GM08714 (cell line): ENCODE measurements around the gene ZNF790.
"Not testable (repeated sequence)": the region's sequence is repeated elsewhere in the genome, so short reads cannot be mapped to it uniquely, and the experiment has no call there.

Experiments used
- H3K4me3 ChIP-seq: fragments of 200-500 bp; sonication (Bioruptor generic); 2 replicates; pipeline ENCODE4 v1.5.1; 2014; ENCODE audit warnings: mild to moderate bottlenecking, low read length, inconsistent platforms
- ZNF274 ChIP-seq: IDR thresholded peaks from 2 replicates; pipeline ENCODE4 v1.6.1; 2012; ENCODE audit warnings: mild to moderate bottlenecking, low read depth, low read length

The ZNF790 gene

DNA sequence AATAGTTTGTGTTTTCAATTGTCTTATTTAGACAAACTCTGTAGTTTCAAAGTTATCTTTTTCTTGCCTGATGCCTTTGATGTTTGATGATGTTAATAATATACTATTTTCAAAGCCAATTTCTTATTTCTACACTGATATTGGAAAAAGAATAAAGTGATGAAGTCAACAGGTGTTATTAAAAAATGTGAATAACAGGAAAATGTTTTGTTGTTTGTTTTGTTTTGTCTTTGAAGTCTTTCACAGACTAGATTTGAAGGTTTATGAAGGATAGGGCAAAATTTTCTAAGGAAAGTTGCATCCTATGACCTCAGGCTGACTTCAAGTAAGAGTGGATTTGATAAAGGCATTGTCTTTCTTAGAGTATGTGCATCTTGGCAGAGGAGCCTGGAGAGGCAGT is 31.2 kb downstream of the ZNF790 start:
- TF ChIP-seq ZNF274, result no peak
- H3K4me3 ChIP-seq, result no peak overlapping the region

- no peak overlapping the region for H3K4me3 ChIP-seq
- no peak for TF ChIP-seq ZNF274
Observed at GRCh38 chr19:36805364-36805763, 32.8 kb downstream of the ZNF790 start.

GRCh38 chr19:36797786-36798108 is 40.4 kb downstream of the ZNF790 start:
- H3K4me3 ChIP-seq, result peak overlapping the region; percentile 68

DNA sequence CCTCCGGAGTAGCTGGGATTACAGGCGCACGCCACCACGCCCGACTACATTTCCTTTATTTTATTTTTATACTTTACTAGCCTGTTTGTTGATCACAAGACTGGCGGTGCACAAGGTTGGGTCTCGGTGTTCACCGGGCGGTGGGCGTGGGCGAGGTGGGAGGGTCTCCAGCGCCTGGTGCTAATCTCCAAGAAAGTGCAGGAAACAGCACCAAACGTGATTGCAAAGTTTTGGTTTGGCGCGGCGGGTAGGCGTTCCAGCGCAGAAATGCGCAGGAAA is 41.5 kb downstream of the ZNF790 start:
- TF ChIP-seq ZNF274, result no peak
- peak overlapping the region; percentile 68; the same call in 1 of the 2 replicates for H3K4me3 ChIP-seq

More at GRCh38 chr19:36797786-36798108, 40.4 kb downstream of the ZNF790 start:
- TF ChIP-seq ZNF274, result no peak

DNA sequence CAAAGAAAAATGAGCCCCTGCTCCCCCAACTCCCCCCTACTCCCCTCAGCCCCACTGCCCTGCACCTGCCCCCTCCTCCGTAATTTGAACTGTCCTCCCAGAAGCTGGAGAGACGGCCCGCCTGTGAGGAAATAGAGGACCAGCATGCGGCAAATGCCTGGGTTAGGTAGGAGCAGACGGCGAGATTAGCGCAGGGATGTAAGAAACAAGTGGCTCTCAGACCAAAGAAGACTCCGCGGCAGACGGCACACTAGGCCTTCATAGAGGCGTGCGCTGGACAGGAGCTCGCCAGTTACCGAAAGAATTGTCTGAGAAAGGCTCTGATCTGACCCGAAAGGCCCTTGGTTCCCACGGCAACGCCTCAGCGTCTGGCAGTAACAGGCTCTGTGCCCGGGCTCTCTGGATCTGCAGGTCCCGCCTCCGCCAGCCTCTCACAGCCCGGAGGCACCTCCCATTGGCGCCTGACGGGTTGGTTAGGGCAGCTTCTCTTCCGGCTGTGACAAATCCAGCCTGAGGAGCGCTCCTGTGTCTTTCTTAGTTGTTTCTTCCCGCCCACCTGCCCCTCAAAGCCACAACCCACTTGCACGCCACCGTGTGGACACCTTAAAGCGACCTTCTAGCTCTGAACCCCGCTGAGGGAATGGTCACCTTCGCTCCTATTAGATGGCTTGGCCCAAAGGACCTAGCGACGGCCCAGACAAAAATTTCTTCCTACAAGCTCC is 46.6 kb downstream of the ZNF790 start:
- not testable (repeated sequence) for H3K4me3 ChIP-seq

DNA sequence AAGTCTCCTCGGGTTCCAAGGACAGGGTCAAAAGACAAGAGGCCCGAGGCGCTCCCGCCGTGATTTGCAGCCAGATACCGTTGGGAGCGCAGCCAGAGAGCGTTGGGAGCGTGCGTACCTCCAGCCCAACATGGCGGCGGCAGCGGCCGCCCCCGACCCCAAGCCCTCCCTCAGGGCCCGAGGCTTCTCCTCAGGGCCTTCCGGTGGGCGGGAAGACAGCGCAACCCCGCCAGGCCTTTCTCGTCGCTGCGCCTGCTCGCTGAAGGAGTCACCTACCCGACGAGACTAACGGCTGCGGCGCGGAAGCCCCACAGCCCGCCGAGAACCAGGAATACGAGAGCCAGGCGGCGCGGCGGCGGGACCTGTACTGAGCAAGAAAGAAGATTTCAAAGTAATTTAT is 62.4 kb downstream of the ZNF790 start:
- no peak overlapping the region for H3K4me3 ChIP-seq
- TF ChIP-seq ZNF274, result no peak

- TF ChIP-seq ZNF274, result no peak
Observed at GRCh38 chr19:36773223-36773579, 65.0 kb downstream of the ZNF790 start.

GRCh38 chr19:36772311-36773222 is 65.6 kb downstream of the ZNF790 start, which contains the start of gene ZNF850:
Gene ZNF850, minus strand, starts transcription at chr19:36772807. Its CDS starts 10,201 bp downstream, at chr19:36762606.
- H3K4me3 ChIP-seq, result peak within 1 kb of the TSS; percentile 93
- TF ChIP-seq ZNF274, result no peak

More at GRCh38 chr19:36773223-36773579, 65.0 kb downstream of the ZNF790 start:
- H3K4me3 ChIP-seq, result peak overlapping the region; percentile 93

GRCh38 chr19:36771261-36772231 is 66.6 kb downstream of the ZNF790 start:
- TF ChIP-seq ZNF274, result no peak
- H3K4me3 ChIP-seq, result peak overlapping the region; percentile 93
